ENCODE results near the gene RHOT2.

RHOT2 gene

DNA sequence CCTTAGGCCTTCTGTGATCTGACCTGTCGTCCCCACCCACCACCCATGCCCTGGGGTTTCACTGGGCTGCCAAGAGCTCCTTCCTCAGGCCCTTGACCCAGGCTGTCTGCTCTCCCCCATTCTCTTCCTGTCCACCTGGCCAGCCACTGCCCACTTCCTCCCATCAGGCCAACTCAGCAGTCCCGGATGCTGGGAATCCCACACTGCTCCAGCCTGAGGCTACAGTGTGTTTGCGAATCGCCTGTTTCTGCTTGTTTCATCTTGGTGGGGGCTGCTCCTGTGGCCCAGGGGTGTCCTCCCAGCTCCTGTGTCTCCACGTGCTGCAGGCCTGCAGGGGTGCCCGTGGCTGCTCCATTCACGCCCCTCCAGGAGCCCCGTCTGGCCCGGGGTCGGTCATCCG, 46.1 kb downstream of the RHOT2 start:
- H3K27ac Mint-ChIP-seq = no peak overlapping the region

DNA sequence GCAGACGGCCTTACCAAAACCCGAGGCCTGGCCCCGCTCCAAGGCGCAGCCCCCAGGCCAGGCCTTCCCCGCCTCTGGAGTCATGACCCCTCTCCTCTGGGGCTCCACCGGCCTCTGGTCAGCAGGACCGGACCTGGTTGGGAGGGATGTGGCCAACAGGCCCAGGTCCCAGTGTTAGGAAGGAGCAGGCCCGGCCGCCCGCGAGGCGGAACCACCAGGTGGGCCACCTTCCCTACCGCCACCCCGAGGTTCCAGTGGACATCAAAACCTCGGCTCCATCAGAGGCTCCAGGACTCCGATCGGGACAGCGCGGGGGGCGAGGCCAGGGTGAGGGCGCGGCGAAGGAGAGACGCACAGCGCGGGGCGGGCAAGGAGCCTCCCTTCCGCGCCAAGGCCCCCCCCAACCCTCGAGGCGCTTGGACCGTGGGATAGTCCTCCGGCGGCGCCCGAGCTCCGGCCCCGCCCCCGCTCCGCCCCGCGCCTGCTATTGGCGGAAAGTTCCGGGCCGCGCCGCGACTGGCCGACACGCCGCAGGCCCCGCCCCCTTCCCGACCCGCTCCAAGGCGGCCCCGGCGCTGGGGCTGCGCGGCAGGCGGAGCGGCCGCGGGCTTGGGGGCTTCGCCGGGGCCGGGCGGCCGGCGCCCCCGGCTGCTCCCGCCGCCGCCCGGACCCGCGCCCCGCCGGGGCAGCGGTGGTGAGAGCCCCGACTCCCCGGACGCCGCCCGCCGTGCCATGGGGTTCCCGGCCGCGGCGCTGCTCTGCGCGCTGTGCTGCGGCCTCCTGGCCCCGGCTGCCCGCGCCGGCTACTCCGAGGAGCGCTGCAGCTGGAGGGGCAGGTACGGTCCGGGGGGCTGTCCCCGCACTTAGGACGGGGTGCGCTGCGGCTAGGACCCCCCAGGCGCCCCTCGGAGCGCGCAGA, 46.9 kb downstream of the RHOT2 start, which contains the start of gene METRN:
TSS of gene METRN (plus strand) at position 561 of the 919 bp plus-strand sequence. CDS start at position 733, 172 bp downstream.
- Mint-ChIP-seq H3K27me3 (peaks cover 0 to 24% of the 10 kb centered on the region in 2 donors), H3K4me3 (peak within 1 kb of the TSS; percentile 56 to 65), H3K36me3 (ENCODE audit: insufficient read depth) (peaks cover 2% of the 10 kb centered on the region), H3K27ac (no peak within 1 kb of the TSS), H3K4me1 (ENCODE audit: low read depth in 2 of 2) (peaks cover 10 to 11% of the 10 kb centered on the region in 2 donors), H3K9me3 (no peaks in the 10 kb centered on the region)
- peak; percentile 86 to 89 (median 88) for DNase-seq
- peak; percentile 89 for ATAC-seq (replicated peaks)

More for the DNA sequence above, 46.1 kb downstream of the RHOT2 start:
- Mint-ChIP-seq H3K27me3 (peaks cover 7 to 32% of the 10 kb centered on the region in 2 donors), H3K4me1 (ENCODE audit: low read depth in 2 of 2) (peaks cover 6 to 8% of the 10 kb centered on the region in 2 donors), H3K36me3 (ENCODE audit: insufficient read depth) (peaks cover 2% of the 10 kb centered on the region), H3K9me3 (no peaks in the 10 kb centered on the region), H3K4me3 (peak overlapping the region in 1 of 2 donors; percentile 3)
- ATAC-seq (replicated peaks) (no peak), DNase-seq (no peak)

DNA sequence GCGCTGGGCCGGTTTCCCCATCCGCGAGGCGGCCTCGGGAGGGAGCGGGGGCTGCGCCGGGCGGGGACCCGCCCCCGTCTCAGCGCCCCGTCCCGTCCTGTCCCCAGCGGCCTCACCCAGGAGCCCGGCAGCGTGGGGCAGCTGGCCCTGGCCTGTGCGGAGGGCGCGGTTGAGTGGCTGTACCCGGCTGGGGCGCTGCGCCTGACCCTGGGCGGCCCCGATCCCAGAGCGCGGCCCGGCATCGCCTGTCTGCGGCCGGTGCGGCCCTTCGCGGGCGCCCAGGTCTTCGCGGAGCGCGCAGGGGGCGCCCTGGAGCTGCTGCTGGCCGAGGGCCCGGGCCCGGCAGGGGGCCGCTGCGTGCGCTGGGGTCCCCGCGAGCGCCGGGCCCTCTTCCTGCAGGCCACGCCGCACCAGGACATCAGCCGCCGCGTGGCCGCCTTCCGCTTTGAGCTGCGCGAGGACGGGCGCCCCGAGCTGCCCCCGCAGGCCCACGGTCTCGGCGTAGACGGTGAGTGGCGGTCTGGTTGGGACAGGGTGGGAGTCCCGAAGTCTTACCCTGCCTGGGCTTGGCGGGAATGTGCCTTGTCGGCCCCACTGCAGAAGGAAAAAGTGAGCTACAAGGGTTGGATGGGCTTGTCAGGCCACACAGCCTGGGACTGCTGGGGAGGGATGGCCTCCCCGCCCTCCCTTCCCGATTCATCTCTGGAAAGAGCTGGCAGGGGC, 47.7 kb downstream of the RHOT2 start:
- peaks cover 9% of the 10 kb centered on the region for H3K36me3 Mint-ChIP-seq (ENCODE audit: insufficient read depth)
- H3K9me3 Mint-ChIP-seq = no peaks in the 10 kb centered on the region
- H3K27me3 Mint-ChIP-seq = peaks cover 0 to 16% of the 10 kb centered on the region in 2 donors
- H3K4me1 Mint-ChIP-seq (ENCODE audit: low read depth in 2 of 2) = peaks cover 15 to 16% of the 10 kb centered on the region in 2 donors
- H3K27ac Mint-ChIP-seq = no peak overlapping the region
- DNase-seq (no peak), ATAC-seq (replicated peaks) (peak; percentile 14)
- H3K4me3 Mint-ChIP-seq = peak overlapping the region; percentile 56 to 65

DNA sequence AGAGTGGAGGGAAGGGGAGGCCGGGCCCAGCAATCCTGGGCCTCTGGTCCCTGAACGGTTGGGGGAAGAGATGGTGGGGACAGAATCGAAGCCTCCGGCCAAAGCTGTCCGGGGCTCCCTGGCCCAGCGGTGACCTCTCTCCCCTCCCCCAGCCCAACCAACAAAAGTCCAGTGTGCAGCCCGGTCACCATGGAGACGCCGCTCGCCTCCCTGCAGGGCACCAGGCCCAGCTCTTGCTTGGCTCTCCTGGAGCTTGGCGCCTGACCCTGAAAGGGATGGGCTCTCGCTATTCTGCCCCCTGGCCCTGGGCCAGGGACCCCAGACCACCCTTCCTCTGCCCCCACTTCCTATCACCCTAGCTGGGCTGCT, 48.3 kb downstream of the RHOT2 start:
- Mint-ChIP-seq H3K27me3 (peaks cover 0 to 11% of the 10 kb centered on the region in 2 donors), H3K27ac (no peak overlapping the region), H3K4me3 (peak overlapping the region; percentile 56 to 65), H3K4me1 (ENCODE audit: low read depth in 2 of 2) (peaks cover 15 to 16% of the 10 kb centered on the region in 2 donors), H3K9me3 (no peaks in the 10 kb centered on the region), H3K36me3 (ENCODE audit: insufficient read depth) (peaks cover 10% of the 10 kb centered on the region)
- ATAC-seq (replicated peaks) (no peak), DNase-seq (no peak)

DNA sequence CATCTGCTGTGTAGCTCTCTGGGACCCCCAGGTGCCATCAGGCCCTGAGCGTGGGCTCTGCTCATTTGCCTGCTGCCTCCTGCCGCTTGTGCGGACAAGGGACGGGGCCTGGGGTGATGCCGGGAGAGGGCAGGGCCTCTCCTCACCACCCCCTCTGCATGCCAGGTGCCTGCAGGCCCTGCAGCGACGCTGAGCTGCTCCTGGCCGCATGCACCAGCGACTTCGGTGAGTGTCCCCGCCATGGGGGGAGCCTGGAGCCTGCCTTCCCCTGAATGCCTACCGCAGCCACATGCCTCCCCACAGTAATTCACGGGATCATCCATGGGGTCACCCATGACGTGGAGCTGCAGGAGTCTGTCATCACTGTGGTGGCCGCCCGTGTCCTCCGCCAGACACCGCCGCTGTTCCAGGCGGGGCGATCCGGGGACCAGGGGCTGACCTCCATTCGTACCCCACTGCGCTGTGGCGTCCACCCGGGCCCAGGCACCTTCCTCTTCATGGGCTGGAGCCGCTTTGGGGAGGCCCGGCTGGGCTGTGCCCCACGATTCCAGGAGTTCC, 48.9 kb downstream of the RHOT2 start:
- DNase-seq (no peak), ATAC-seq (replicated peaks) (no peak)
- H3K27me3 Mint-ChIP-seq = peaks cover 0 to 8% of the 10 kb centered on the region in 2 donors
- H3K27ac Mint-ChIP-seq = no peak overlapping the region
- H3K4me3 Mint-ChIP-seq = peak overlapping the region; percentile 56 to 65
- H3K36me3 Mint-ChIP-seq (ENCODE audit: insufficient read depth) = peaks cover 13% of the 10 kb centered on the region
- H3K9me3 Mint-ChIP-seq = no peaks in the 10 kb centered on the region
- peaks cover 15 to 17% of the 10 kb centered on the region in 2 donors for H3K4me1 Mint-ChIP-seq (ENCODE audit: low read depth in 2 of 2)

DNA sequence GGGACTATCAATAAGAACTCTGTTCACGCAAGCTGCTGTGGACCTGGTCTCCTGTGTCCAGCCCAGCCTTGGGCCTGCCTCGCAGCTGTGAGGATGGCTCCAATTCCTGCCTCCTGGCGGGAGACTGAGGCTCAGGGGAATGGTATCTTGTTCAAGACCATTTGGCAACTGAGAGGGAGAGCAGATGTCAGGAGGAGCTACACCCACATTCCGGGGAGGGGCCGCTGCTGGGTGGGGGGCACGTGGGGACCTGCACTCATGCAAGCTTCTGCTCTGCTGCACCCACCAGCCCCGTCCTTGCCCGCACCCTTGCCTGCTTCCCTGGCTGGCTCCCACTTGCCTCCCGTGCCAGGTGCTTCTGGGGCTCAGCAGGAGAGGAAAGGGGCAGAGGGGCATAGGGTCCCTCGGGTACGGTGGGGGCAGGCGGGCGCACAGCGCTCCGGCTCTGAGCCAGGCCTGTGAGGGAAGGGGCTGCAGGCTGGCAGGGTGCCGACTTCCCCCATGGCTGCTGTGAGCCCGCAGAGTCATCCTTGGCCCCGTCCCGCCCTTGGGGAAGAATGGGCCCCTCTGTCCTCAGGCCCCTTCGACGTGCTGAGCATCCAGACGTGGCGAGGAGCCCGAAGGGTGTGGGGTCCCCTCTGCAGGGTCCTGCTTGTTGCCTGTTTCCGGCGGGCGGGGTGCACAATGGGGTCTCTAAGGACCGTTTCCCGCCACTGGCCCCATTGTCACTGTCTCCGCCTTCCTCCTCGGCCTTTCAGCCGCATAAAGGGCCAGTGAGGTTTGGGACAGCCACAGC, 49.7 kb downstream of the RHOT2 start:
- no peak for ATAC-seq (replicated peaks)
- H3K27me3 Mint-ChIP-seq = peaks cover 0 to 8% of the 10 kb centered on the region in 2 donors

DNA sequence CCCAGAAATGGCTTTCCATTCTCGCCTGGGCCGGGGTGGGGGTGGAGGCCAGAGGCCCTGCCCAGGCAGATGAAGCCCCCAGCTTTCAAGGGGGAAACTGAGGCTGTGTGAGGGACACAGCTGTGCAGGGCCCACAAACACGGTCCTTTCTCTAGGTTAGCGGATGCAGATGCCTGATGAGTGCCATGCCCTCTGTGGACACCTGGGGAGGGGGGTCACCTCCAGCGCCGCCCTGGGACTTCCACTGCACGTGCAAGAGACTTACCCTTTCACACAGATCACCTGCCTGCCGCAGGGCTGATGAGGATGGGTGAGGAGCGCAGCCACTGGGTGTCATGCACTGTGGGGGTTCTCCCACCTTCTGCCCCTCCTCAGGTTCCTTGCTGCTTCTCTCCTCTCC, 50.5 kb downstream of the RHOT2 start:
- peaks cover 0 to 8% of the 10 kb centered on the region in 2 donors for H3K27me3 Mint-ChIP-seq
- ATAC-seq (replicated peaks) = no peak
- H3K36me3 Mint-ChIP-seq (ENCODE audit: insufficient read depth) = peaks cover 17% of the 10 kb centered on the region
- no peaks in the 10 kb centered on the region for H3K9me3 Mint-ChIP-seq
- no peak overlapping the region for H3K4me3 Mint-ChIP-seq
- DNase-seq = no peak
- H3K27ac Mint-ChIP-seq = no peak overlapping the region
- peaks cover 18 to 19% of the 10 kb centered on the region in 2 donors for H3K4me1 Mint-ChIP-seq (ENCODE audit: low read depth in 2 of 2)

More for the DNA sequence above, 49.7 kb downstream of the RHOT2 start:
- no peak for DNase-seq
- H3K27ac Mint-ChIP-seq = no peak overlapping the region
- peaks cover 17 to 19% of the 10 kb centered on the region in 2 donors for H3K4me1 Mint-ChIP-seq (ENCODE audit: low read depth in 2 of 2)
- no peak overlapping the region for H3K4me3 Mint-ChIP-seq
- no peaks in the 10 kb centered on the region for H3K9me3 Mint-ChIP-seq
- H3K36me3 Mint-ChIP-seq (ENCODE audit: insufficient read depth) = peaks cover 17% of the 10 kb centered on the region

DNA sequence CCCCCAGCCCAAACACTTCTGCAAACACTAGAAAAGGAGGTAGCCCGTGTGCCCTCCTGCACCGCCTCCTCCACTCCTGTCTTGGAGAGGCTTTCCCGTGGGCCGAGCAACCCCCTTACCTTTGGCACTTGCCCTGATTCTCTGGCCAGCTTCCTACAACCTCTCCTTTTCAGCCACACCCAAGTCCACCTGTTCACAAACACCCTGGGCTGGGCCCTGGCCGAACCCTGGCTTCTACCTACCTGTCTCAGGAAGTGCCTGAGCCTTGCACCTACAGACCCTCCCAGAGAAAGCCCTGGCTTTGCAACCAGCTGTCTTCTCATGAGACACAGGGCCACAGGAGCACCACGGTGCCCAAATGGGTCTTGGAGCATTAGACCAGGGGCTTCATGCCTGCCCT, 51.0 kb downstream of the RHOT2 start:
- Mint-ChIP-seq H3K4me3 (peak overlapping the region; percentile 84 to 85), H3K36me3 (ENCODE audit: insufficient read depth) (peaks cover 15% of the 10 kb centered on the region), H3K4me1 (ENCODE audit: low read depth in 2 of 2) (peaks cover 18 to 19% of the 10 kb centered on the region in 2 donors), H3K27ac (peak overlapping the region in 1 of 2 donors; percentile 68), H3K9me3 (no peaks in the 10 kb centered on the region), H3K27me3 (peaks cover 0 to 8% of the 10 kb centered on the region in 2 donors)
- DNase-seq (no peak), ATAC-seq (replicated peaks) (no peak)

DNA sequence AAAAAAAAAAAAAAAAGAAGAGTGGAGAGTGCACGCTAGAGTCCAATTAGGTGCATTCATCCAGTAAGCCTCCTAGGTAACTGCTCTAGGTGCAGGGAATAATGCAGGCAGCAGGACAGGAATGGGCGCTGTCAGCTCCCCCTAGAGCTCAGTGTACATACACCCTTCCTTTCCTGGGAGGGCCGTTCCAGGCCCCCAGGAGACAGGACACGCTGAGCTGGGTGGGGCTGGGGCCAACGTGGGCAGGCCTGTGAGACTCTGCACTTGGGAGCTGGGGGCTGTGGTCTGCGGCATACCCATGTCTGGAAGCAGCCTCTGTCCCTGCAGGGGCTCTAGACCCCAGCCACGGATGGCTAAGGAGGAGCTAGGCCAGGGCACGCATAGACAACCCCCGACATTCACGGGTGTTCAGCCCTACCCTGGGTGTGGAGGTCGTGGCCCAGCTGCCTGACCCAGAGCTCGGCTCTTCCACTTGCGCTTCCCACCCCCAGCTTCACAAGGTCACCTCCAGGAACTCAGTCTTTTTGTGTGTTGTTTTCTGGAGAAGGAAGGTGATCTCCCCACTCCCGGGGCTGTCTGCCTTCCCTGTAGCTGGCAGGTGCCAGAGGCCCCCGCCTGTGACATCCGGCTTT, 52.0 kb downstream of the RHOT2 start:
- ATAC-seq (replicated peaks) (no peak), DNase-seq (no peak)
- H3K27ac Mint-ChIP-seq = peak overlapping the region; percentile 69 to 71
- H3K9me3 Mint-ChIP-seq = no peaks in the 10 kb centered on the region
- peaks cover 0 to 8% of the 10 kb centered on the region in 2 donors for H3K27me3 Mint-ChIP-seq
- H3K4me1 Mint-ChIP-seq (ENCODE audit: low read depth in 2 of 2) = peaks cover 18 to 19% of the 10 kb centered on the region in 2 donors
- peaks cover 18% of the 10 kb centered on the region for H3K36me3 Mint-ChIP-seq (ENCODE audit: insufficient read depth)
- H3K4me3 Mint-ChIP-seq = peak overlapping the region; percentile 84 to 85

DNA sequence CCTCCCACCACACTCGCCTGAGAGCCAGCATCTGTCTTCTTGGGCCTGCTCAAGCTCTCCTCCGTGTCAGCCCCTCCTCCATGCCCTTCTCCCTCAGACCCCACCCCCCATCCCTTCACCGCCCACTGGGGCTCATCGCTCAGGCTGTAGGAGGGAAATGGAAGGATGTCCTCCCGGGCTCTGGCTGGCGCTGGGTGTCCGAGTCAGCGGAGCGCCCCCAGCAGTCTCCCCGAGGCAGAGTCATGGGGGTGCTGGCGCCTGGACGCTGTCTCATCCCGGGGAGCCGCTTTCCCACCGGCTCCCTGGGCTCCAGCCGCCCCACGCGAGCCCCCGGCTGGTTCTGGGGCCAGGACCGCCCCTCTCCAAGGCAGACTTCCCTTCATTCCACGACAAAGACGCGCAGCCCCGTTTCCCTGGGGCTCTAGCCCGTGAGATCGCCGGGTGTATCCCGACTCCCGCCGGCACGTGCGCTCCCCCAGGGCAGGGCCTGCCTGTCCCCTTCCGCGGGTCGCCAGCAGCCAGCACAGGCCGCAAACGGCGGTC, 52.6 kb downstream of the RHOT2 start:
- Mint-ChIP-seq H3K9me3 (no peaks in the 10 kb centered on the region), H3K27ac (peak overlapping the region; percentile 69 to 71), H3K4me1 (ENCODE audit: low read depth in 2 of 2) (peaks cover 19 to 22% of the 10 kb centered on the region in 2 donors), H3K4me3 (peak overlapping the region; percentile 84 to 85), H3K27me3 (peaks cover 0 to 8% of the 10 kb centered on the region in 2 donors), H3K36me3 (ENCODE audit: insufficient read depth) (peaks cover 18% of the 10 kb centered on the region)
- DNase-seq = no peak
- ATAC-seq (replicated peaks) = peak; percentile 5

DNA sequence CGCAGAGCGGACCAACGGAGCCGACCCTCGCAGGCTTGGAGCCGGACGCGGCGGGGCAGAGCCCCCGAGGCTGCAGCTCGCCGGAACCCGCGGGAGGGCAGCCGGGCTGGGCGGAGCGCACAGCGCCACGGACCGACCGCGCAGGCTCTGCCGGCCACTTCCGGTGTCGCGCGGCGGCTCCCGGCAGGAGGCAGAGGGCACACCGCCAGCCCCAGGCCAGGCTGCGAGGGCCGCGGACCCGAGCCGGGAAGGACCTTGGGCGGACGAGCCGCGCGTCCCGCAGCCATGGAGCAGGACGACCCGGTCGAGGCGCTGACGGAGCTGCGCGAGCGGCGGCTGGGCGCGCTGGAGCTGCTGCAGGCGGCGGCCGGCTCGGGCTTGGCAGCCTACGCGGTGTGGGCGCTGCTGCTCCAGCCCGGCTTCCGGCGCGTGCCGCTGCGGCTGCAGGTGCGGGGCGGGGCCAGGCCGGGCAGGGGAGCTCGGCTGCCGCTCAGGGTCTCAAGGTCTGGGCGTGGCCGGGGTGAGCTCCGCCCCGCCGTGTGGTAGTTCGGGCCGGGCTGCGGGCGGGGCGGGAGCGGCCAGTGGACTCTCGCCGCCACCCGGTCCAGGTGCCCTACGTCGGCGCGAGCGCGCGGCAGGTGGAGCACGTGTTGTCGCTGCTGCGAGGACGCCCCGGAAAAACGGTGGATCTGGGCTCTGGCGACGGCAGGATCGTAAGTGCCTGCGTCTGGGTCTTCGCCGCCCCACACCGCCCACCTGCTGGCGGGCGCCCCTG, 53.2 kb downstream of the RHOT2 start, which contains the start of gene ANTKMT:
TSS of gene ANTKMT (plus strand) at position 157 of the 775 bp plus-strand sequence. CDS start at position 286, 129 bp downstream.
- peaks cover 19 to 22% of the 10 kb centered on the region in 2 donors for H3K4me1 Mint-ChIP-seq (ENCODE audit: low read depth in 2 of 2)
- peak; percentile 67 to 79 (median 73) for DNase-seq
- peak within 1 kb of the TSS; percentile 69 to 83 for H3K27ac Mint-ChIP-seq
- peaks cover 18% of the 10 kb centered on the region for H3K36me3 Mint-ChIP-seq (ENCODE audit: insufficient read depth)
- H3K9me3 Mint-ChIP-seq = no peaks in the 10 kb centered on the region
- peaks cover 0 to 5% of the 10 kb centered on the region in 2 donors for H3K27me3 Mint-ChIP-seq
- ATAC-seq (replicated peaks) = peak; percentile 75
- peak within 1 kb of the TSS; percentile 84 to 85 for H3K4me3 Mint-ChIP-seq

Measured in effector memory CD8-positive, alpha-beta T cell (primary cell).